IMR-90 (cell line): ENCODE measurements around the gene SUPT3H.

ENCODE experiments used
- CEBPB ChIP-seq: IDR thresholded peaks from 2 replicates; pipeline ENCODE4 v1.6.1; 2012; ENCODE audit warnings: low read depth, low read length, improper control_type of control experiment
- CTCF ChIP-seq: conservative IDR thresholded peaks from 2 replicates; pipeline ENCODE4 v1.5.1; 2012; ENCODE audit warnings: mild to moderate bottlenecking, low read depth, low read length, improper control_type of control experiment
- FOS ChIP-seq: fragments of 150-350 bp; IDR thresholded peaks from 2 replicates; pipeline ENCODE4 v1.6.1; 2016; ENCODE audit warnings: low read depth, low read length
- MAZ ChIP-seq: IDR thresholded peaks from 2 replicates; pipeline ENCODE4 v1.6.1; 2012; ENCODE audit warnings: low read depth, mild to moderate bottlenecking, low read length, improper control_type of control experiment, moderate library complexity, borderline replicate concordance
- POLR2A ChIP-seq: IDR thresholded peaks from 2 replicates; pipeline ENCODE4 v1.6.1; 2012; ENCODE audit warnings: mild to moderate bottlenecking, low read depth, low read length
- RAD21 ChIP-seq: IDR thresholded peaks from 2 replicates; pipeline ENCODE4 v1.6.1; 2012; ENCODE audit warnings: low read length, improper control_type of control experiment
- RFX5 ChIP-seq: IDR thresholded peaks from 2 replicates; pipeline ENCODE4 v1.8.0; 2012; ENCODE audit warnings: low read depth, mild to moderate bottlenecking, low read length, moderate library complexity
- SMC3 ChIP-seq: fragments of 150-350 bp; IDR thresholded peaks from 2 replicates; pipeline ENCODE4 v1.6.1; 2016; ENCODE audit warnings: low read depth, mild to moderate bottlenecking, antibody characterized with exemption, low read length, moderate library complexity
- USF2 ChIP-seq: fragments of 150-350 bp; IDR thresholded peaks from 2 replicates; pipeline ENCODE4 v1.6.1; 2017; ENCODE audit warnings: mild to moderate bottlenecking, antibody characterized with exemption, low read length, low read depth

GRCh38 chr6:45026003-45026516, 351.7 kb downstream of the SUPT3H start:
- TF ChIP-seq POLR2A (no peak), CTCF (no peak), CEBPB (peak; percentile 89), RFX5 (no peak), USF2 (no peak), FOS (no peak), SMC3 (no peak), MAZ (no peak), RAD21 (no peak)
